Trophoblast cell (in vitro differentiated cells and primary cell): ENCODE data around the gene TUBB8B.
"Not testable (repeated sequence)": the region's sequence is repeated elsewhere in the genome, so short reads cannot be mapped to it uniquely, and the experiment has no call there.

Source experiments
- DNase-seq, 2 donors: peaks; one replicate each; pipeline ENCODE4 v3.0.0-alpha.2; 2016
- H2AFZ ChIP-seq: 2 replicates; pipeline ENCODE4 v1.6.1; 2013; ENCODE audit warnings: low read length, moderate library complexity, mild to moderate bottlenecking; ENCODE audit not compliant: insufficient read depth, poor library complexity
- H2AK5ac ChIP-seq: 2 replicates; pipeline ENCODE4 v1.6.1; 2013; ENCODE audit warnings: mild to moderate bottlenecking, low read length
- H2BK120ac ChIP-seq: 2 replicates; pipeline ENCODE4 v1.6.1; 2013; ENCODE audit warnings: low read length, mild to moderate bottlenecking, moderate library complexity; ENCODE audit not compliant: insufficient read depth, poor library complexity
- H2BK12ac ChIP-seq: 2 replicates; pipeline ENCODE4 v1.6.1; 2013; ENCODE audit warnings: mild to moderate bottlenecking, low read length, moderate library complexity
- H2BK5ac ChIP-seq: 2 replicates; pipeline ENCODE4 v1.6.1; 2013; ENCODE audit warnings: low read length, low read depth, moderate library complexity, mild to moderate bottlenecking; ENCODE audit not compliant: poor library complexity
- H3K14ac ChIP-seq: 2 replicates; pipeline ENCODE4 v1.6.1; 2013; ENCODE audit warnings: mild to moderate bottlenecking, low read length
- H3K18ac ChIP-seq: 2 replicates; pipeline ENCODE4 v1.6.1; 2013; ENCODE audit warnings: mild to moderate bottlenecking, low read length
- H3K23ac ChIP-seq: 2 replicates; pipeline ENCODE4 v1.6.1; 2013; ENCODE audit warnings: low read length
- H3K27ac ChIP-seq: 2 replicates; pipeline ENCODE4 v1.5.1; 2013; ENCODE audit warnings: low read depth, mild to moderate bottlenecking, inconsistent platforms, low read length, moderate library complexity
- H3K27me3 ChIP-seq: 2 replicates; pipeline ENCODE4 v1.6.1; 2013; ENCODE audit warnings: inconsistent platforms, mild to moderate bottlenecking, low read length, moderate library complexity; ENCODE audit not compliant: insufficient read depth
- H3K36me3 ChIP-seq, 2 experiments: 1 replicate in 1 of 2; 2 replicates in 1 of 2; pipeline ENCODE4 v1.6.1; 2013; ENCODE audit warnings: low read length in 2 of 2, mild to moderate bottlenecking in 2 of 2, moderate library complexity in 1 of 2; ENCODE audit not compliant: insufficient read depth in 2 of 2, control insufficient read depth in 1 of 2
- H3K4ac ChIP-seq: 2 replicates; pipeline ENCODE4 v1.6.1; 2013; ENCODE audit warnings: low read depth, mild to moderate bottlenecking, low read length, moderate library complexity
- H3K4me1 ChIP-seq, 2 experiments: 1 replicate in 1 of 2; 2 replicates in 1 of 2; pipeline ENCODE4 v1.6.1; 2013; ENCODE audit warnings: low read length in 2 of 2, mild to moderate bottlenecking in 2 of 2, moderate library complexity in 1 of 2; ENCODE audit not compliant: insufficient read depth in 2 of 2, control insufficient read depth in 1 of 2
- H3K4me2 ChIP-seq: 2 replicates; pipeline ENCODE4 v1.6.1; 2013; ENCODE audit warnings: inconsistent platforms, mild to moderate bottlenecking, low read length, moderate library complexity
- H3K4me3 ChIP-seq: 2 replicates; pipeline ENCODE4 v1.5.1; 2013; ENCODE audit warnings: mild to moderate bottlenecking, low read depth, low read length, inconsistent platforms
- H3K79me1 ChIP-seq: one replicate; pipeline ENCODE4 v1.6.1; 2013; ENCODE audit warnings: low read length
- H3K79me2 ChIP-seq: 2 replicates; pipeline ENCODE4 v1.6.1; 2013; ENCODE audit warnings: low read length, mild to moderate bottlenecking; ENCODE audit not compliant: control insufficient read depth, insufficient read depth, poor library complexity
- H3K9ac ChIP-seq: 2 replicates; pipeline ENCODE4 v1.6.1; 2013; ENCODE audit warnings: mild to moderate bottlenecking, low read length
- H3K9me3 ChIP-seq: 2 replicates; pipeline ENCODE4 v1.6.1; 2013; ENCODE audit warnings: low read depth, mild to moderate bottlenecking, control low read depth, inconsistent platforms, low read length; ENCODE audit not compliant: insufficient read depth
- H4K12ac ChIP-seq: 2 replicates; pipeline ENCODE4 v1.6.1; 2013; ENCODE audit warnings: low read depth, mild to moderate bottlenecking, low read length, moderate library complexity
- H4K8ac ChIP-seq: 2 replicates; pipeline ENCODE4 v1.6.1; 2013; ENCODE audit warnings: low read depth, mild to moderate bottlenecking, low read length, moderate library complexity
- H4K91ac ChIP-seq: one replicate; pipeline ENCODE4 v1.6.1; 2013; ENCODE audit warnings: low read depth, mild to moderate bottlenecking, low read length, moderate library complexity
- WGBS: extraction: QIAGEN DNeasy Blood & Tissue Kit; methylation state at CpG from one replicate; pipeline ENCODE4 v1.1.7; 2013; ENCODE audit warnings: missing lambda C conversion rate; ENCODE audit not compliant: insufficient read length, insufficient coverage; ENCODE audit errors: extremely low coverage; 5-methylcytosine and 5-hydroxymethylcytosine counted together

Gene TUBB8B

DNA sequence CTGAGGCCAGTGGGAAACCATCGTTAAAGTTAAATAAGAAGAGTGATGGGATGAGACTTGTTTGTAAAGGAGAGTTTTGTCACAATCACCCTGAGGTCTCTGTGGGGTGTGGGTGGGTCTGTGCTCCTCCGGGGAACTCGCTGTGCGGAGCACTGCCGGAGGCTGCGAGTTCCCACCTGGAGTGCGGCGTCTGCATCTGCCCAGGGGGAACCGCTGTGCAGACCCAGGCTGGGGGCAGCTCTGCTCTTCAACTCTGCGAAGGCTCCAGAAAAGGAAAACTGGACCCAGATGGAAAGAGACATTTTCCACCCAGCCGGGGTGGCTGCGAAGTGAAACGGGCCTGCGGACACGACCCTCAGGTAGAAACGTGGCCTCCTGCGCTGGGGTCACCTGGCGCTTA lies 46.2 kb upstream of the TUBB8B start:
- not testable (repeated sequence) for H3K4me3 ChIP-seq, H3K79me2 ChIP-seq, H3K14ac ChIP-seq, H3K27ac ChIP-seq, H3K27me3 ChIP-seq, H4K8ac ChIP-seq, H2BK120ac ChIP-seq, H3K9ac ChIP-seq, H3K4me1 ChIP-seq, H3K36me3 ChIP-seq, H3K9me3 ChIP-seq, H3K18ac ChIP-seq, H3K23ac ChIP-seq, H3K79me1 ChIP-seq, H4K91ac ChIP-seq, H2BK12ac ChIP-seq, H4K12ac ChIP-seq, DNase-seq, H3K4ac ChIP-seq, H3K4me2 ChIP-seq, H2AK5ac ChIP-seq, H2BK5ac ChIP-seq, H2AFZ ChIP-seq
- no CpG with 5 or more reads among the region's 18 CpGs for WGBS

- not testable (repeated sequence) for H2AFZ ChIP-seq
These were observed 44.5 kb upstream of the TUBB8B start for GRCh38 chr18:93897-94408.

DNA sequence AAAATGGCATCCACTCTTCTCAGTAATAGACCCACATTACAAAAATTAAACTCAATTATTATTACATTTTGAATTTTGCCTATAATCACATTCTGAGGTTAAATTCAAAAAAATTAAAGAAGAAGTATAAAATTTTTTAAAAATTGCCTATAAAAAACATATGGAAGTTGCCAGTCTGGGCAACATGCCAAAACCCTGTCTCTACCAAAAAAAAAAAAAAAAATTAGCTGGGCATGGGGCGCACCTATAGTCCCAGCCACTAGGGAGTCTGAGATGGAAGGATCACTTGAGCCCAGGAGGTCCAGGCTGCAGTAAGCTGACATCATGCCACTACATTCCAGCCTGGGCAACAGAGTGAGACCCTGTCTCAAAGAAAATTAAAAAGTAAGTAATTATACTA lies 42.1 kb upstream of the TUBB8B start:
- not testable (repeated sequence) for H3K79me2 ChIP-seq, H3K18ac ChIP-seq, H4K8ac ChIP-seq, H4K91ac ChIP-seq, H2BK5ac ChIP-seq, H3K4me1 ChIP-seq, H3K14ac ChIP-seq, H3K4me2 ChIP-seq, H3K27ac ChIP-seq, H2AFZ ChIP-seq, H3K4ac ChIP-seq, H3K23ac ChIP-seq, H3K4me3 ChIP-seq, H3K36me3 ChIP-seq, H4K12ac ChIP-seq, H2BK12ac ChIP-seq, H2AK5ac ChIP-seq, H3K9ac ChIP-seq, H3K79me1 ChIP-seq, H3K27me3 ChIP-seq, DNase-seq, H2BK120ac ChIP-seq
- H3K9me3 ChIP-seq: peaks cover 14% of the 10 kb centered on the region
- WGBS: no CpG with 5 or more reads among the region's 1 CpG

More at GRCh38 chr18:93897-94408, 44.5 kb upstream of the TUBB8B start:
- H3K27ac ChIP-seq, H3K18ac ChIP-seq, H4K91ac ChIP-seq, H4K8ac ChIP-seq, H4K12ac ChIP-seq, H3K4me2 ChIP-seq, H3K4me1 ChIP-seq, H3K79me2 ChIP-seq, H3K14ac ChIP-seq, H2AK5ac ChIP-seq, H3K4me3 ChIP-seq, DNase-seq, H2BK5ac ChIP-seq, H3K36me3 ChIP-seq, H2BK12ac ChIP-seq, H3K9ac ChIP-seq, H3K23ac ChIP-seq, H3K27me3 ChIP-seq, H3K79me1 ChIP-seq, H2BK120ac ChIP-seq, H3K4ac ChIP-seq: not testable (repeated sequence)
- no CpG with 5 or more reads among the region's 6 CpGs for WGBS
- peaks cover 12% of the 10 kb centered on the region for H3K9me3 ChIP-seq

DNA sequence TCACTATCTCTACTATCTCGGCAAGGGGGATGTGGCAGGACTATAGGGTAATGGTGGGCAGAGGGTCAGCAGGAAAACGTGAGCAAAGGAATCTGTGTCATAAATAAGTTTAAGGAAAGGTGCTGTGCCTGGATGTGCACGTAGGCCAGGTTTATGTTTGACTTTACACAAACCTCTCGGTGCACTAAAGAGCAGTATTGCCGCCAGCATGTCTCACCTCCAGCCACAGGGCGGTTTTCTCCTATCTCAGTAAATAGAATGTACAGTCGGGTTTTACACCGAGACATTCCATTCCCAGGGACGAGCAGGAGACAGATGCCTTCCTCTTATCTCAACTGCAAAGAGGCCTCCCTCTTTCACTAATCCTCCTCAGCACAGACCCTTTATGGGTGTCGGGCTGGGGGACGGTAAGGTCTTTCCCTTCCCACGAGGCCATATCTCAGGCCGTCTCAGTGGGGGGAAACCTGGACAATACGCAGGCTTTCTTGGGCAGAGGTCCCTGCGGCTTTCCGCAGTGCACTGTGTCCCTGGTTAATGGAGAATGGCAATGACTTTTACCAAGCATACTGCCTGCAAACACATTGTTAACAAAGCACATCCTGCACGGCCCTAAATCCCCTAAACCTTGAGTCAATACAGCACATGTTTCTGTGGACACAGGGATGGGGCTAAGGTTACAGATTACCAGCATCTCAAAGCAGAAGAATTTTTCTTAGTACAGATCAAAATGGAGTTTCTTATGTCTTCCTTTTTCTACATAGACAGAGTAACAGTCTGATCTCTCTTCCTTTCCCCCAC lies 41.2 kb upstream of the TUBB8B start:
- not testable (repeated sequence) for H2BK12ac ChIP-seq, H3K27me3 ChIP-seq, H2AFZ ChIP-seq, H3K4me1 ChIP-seq, H3K23ac ChIP-seq, H3K18ac ChIP-seq, H4K12ac ChIP-seq, H2AK5ac ChIP-seq, H3K9ac ChIP-seq, H3K14ac ChIP-seq, H3K4ac ChIP-seq, H3K27ac ChIP-seq, H3K79me2 ChIP-seq, H3K36me3 ChIP-seq, H3K4me2 ChIP-seq, H4K91ac ChIP-seq, H3K79me1 ChIP-seq, H4K8ac ChIP-seq, H2BK120ac ChIP-seq, H2BK5ac ChIP-seq, H3K4me3 ChIP-seq
- DNase-seq: peak in 1 of 2 donors; percentile 9
- peaks cover 12% of the 10 kb centered on the region for H3K9me3 ChIP-seq
- WGBS: no CpG with 5 or more reads among the region's 17 CpGs
